NCI-H748 treated with DMSO at 0.1 percent for 48 hours (cell line): ENCODE data around the gene TENT4B.

Experiments
- DNase-seq: peaks from one replicate; lab custom pipeline; 2025; lab: John Stamatoyannopoulos, UW

Gene TENT4B

GRCh38 chr16:50195756-50196155, 42.6 kb downstream of the TENT4B start:
- DNase-seq: no peak

GRCh38 chr16:50197582-50197981, 44.5 kb downstream of the TENT4B start:
- DNase-seq: no peak

- DNase-seq: peak; percentile 41
Measured at GRCh38 chr16:50198802-50199403, 45.8 kb downstream of the TENT4B start.

GRCh38 chr16:50201787-50202186, 48.7 kb downstream of the TENT4B start:
- no peak for DNase-seq

- no peak for DNase-seq
Measured at GRCh38 chr16:50202926-50203624, 50.0 kb downstream of the TENT4B start.

- DNase-seq: no peak
Measured at GRCh38 chr16:50203681-50204080, 50.6 kb downstream of the TENT4B start.

GRCh38 chr16:50204453-50205108, 51.5 kb downstream of the TENT4B start:
- no peak for DNase-seq

GRCh38 chr16:50207652-50208051, 54.5 kb downstream of the TENT4B start:
- DNase-seq: no peak

- no peak for DNase-seq
Measured at GRCh38 chr16:50208460-50208931, 55.4 kb downstream of the TENT4B start.

GRCh38 chr16:50209546-50210265, 56.6 kb downstream of the TENT4B start:
- DNase-seq: no peak

- DNase-seq: peak; percentile 14
Measured at GRCh38 chr16:50210266-50211038, 57.3 kb downstream of the TENT4B start.

GRCh38 chr16:50213939-50214519, 60.9 kb downstream of the TENT4B start:
- peak; percentile 1 for DNase-seq

GRCh38 chr16:50215680-50216079, 62.6 kb downstream of the TENT4B start:
- DNase-seq: no peak

- DNase-seq: no peak
Measured at GRCh38 chr16:50216231-50216630, 63.1 kb downstream of the TENT4B start.

- no peak for DNase-seq
Measured at GRCh38 chr16:50219402-50219975, 66.4 kb downstream of the TENT4B start.

- DNase-seq: no peak
Measured at GRCh38 chr16:50224286-50224685, 71.2 kb downstream of the TENT4B start.

GRCh38 chr16:50227120-50227519, 74.0 kb downstream of the TENT4B start:
- DNase-seq: no peak

GRCh38 chr16:50227665-50228064, 74.6 kb downstream of the TENT4B start:
- DNase-seq: no peak

GRCh38 chr16:50228364-50228868, 75.3 kb downstream of the TENT4B start:
- DNase-seq: no peak

- no peak for DNase-seq
Measured at GRCh38 chr16:50229149-50229726, 76.1 kb downstream of the TENT4B start.
